Left colon (tissue), 2 donors: ENCODE data around the gene ARF4. TPM values are rescaled to one million over a fixed set of nuclear protein-coding genes. Genes with fewer than 3 reads are reported as not detected.

Experiments used
- ATAC-seq: fragments of 200-7000 bp; cut with Tn5 transposase; one replicate; pipeline ENCODE4 v1.9.1; 2020; ENCODE audit warnings: mild to moderate bottlenecking, moderate library complexity
- DNase-seq, 2 donors: peaks; one replicate each; pipeline ENCODE4 v3.0.0-alpha.2; 2020
- intact Hi-C, 2 donors: fragments of 100-400 bp; cut with DNase I in 1 of 2; cut with micrococcal nuclease in 1 of 2; formaldehyde crosslinking; loops; one replicate each; pipeline versions ENCODE4 v1.11.2 to v1.14.0; 2022; cut with DNase I, micrococcal nuclease
- total RNA-seq, 2 donors: library from RNA; stranded (reverse); fragmentation: NEBNext Ultra II Directional; extraction: Animal tissue kit (Norgen Biotek cat#: 25700); gene quantifications; one replicate each; pipeline ENCODE4 v1.2.1, GENCODE V29; 2021
- donor health status: DM: no; HTN: no; CAD: no.
- donor health status: DM: yes; HTN: yes; CAD: no.

Gene ARF4
- total RNA-seq, 2 donors from 2014 or later: 148 to 159 TPM

GRCh38 chr3:57586778-57587177, 10.4 kb downstream of the ARF4 start:
- DNase-seq (no peak), ATAC-seq (no peak)
- intact Hi-C loops: no loop called here

DNA sequence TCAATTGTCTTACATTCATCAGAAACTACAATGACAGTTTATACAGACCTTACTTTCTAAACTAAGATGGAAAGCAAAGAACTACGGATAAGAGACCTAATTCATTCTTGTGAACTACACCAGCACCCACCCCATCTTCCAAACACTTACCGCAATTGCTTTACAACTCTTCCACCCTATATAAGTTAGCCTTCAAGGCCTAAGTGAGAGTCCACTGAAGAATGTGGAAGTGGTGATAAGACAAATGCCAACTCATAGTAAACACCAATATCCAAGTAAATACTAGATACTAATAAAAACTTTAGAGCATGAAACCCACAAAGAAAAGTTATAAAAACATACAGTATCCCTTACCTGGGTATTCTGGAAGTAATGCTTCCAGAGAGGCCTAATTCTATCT, 13.6 kb downstream of the ARF4 start:
- intact Hi-C loops: no loop called here
- peak; percentile 77 for ATAC-seq

DNA sequence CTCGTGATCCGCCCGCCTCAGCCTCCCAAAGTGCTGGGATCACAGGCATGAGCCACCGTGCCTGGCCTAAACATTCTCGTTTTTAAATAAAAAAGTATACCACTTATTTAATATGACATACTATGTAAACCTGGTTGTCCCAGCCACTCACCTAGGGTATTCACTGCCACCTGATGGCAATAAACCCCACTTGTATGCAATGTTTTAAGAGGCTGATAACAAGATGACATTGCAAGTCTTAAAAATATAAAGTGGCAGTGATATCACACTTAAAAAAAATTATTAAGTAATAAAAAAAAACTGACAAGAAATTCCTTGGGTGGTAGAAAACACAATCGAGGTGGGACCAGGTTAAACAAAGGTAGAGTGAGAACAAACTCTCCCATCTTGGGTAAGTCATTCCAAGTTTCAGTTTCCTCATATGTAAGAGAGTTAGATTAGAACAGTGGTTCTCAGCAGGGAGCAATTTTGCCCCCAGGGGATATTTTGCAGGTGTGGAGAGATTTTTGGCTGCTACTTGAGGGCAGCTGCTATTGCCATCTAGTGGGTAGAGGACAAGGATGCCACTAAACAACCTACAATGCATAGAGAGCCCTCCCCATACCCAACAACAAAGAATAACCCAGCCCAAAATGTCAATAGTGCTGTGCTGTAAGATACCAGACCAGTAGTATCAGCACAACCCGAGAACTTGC, 14.5 kb downstream of the ARF4 start:
- intact Hi-C loops: no loop called here
- ATAC-seq: peak; percentile 72

More for the DNA sequence above, 13.6 kb downstream of the ARF4 start:
- DNase-seq: no peak

DNA sequence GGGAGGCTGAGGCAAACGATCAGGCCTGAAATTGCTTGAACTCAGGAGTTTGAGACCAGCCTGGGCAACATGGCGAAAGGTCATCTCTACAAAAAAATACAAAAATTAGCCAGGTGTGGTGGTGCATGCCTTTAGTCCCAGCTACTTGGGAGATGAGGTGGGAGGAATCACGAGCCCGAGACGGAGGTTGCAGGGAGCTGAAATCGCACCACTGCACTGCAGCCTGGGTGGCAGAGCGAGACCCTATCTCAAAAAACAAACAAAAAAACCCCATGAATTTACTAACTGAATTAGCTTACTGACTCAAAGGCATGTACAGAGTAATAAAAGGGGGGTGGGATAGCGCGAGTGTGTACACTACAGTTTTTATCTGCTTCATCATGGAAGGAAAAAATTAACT, 19.3 kb downstream of the ARF4 start:
- intact Hi-C loops: no loop called here
- no peak for DNase-seq

More for the DNA sequence above, 14.5 kb downstream of the ARF4 start:
- no peak for DNase-seq

GRCh38 chr3:57575966-57576626, 21.0 kb downstream of the ARF4 start:
- intact Hi-C loops: no loop called here
- DNase-seq: no peak
- ATAC-seq: no peak

More for the DNA sequence above, 19.3 kb downstream of the ARF4 start:
- no peak for ATAC-seq

GRCh38 chr3:57572096-57572495, 25.0 kb downstream of the ARF4 start:
- ATAC-seq (peak; percentile 28), DNase-seq (no peak)
- intact Hi-C loops: no loop called here

GRCh38 chr3:57570878-57571277, 26.3 kb downstream of the ARF4 start:
- intact Hi-C loops: no loop called here
- ATAC-seq: no peak
- no peak for DNase-seq

DNA sequence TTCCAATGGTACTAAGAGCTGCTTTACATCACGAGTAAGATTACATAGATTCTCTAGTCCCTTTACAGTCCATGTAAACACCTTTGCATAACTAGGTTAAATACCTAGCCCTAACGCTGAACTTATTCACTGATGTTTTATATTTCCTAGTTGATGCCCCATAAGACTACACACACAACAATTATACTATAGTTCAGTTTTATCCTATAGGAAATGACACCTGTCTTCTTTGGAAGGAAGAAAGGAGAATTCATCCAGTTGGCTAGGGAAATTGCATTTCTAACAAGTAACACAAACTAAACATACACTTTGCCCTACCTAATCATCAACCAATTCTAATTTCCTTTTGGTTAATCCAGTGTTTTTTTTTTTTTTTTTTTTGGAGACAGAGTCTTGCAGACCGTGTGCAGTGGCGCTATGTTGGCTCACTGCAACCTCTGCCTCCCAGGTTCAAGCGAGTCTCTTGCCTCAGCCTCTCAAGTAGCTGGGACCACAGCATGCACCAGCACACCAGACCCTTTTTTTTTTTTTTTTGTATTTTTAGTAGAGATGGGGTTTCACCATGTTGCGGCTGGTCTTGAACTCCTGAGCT, 27.2 kb downstream of the ARF4 start:
- intact Hi-C loops: no loop called here
- ATAC-seq: no peak
- no peak for DNase-seq

- DNase-seq (no peak), ATAC-seq (no peak)
- intact Hi-C loops: no loop called here
These were observed 37.6 kb downstream of the ARF4 start for GRCh38 chr3:57559526-57559925.

- intact Hi-C loops: no loop called here
- ATAC-seq (peak; percentile 28), DNase-seq (peak in 1 of 2 donors; percentile 30)
These were observed 40.0 kb downstream of the ARF4 start for GRCh38 chr3:57557085-57557537.

- peak; percentile 31 to 41 for DNase-seq
- peak; percentile 51 for ATAC-seq
- intact Hi-C loops: no loop called here
These were observed 40.6 kb downstream of the ARF4 start for GRCh38 chr3:57556459-57557084.

DNA sequence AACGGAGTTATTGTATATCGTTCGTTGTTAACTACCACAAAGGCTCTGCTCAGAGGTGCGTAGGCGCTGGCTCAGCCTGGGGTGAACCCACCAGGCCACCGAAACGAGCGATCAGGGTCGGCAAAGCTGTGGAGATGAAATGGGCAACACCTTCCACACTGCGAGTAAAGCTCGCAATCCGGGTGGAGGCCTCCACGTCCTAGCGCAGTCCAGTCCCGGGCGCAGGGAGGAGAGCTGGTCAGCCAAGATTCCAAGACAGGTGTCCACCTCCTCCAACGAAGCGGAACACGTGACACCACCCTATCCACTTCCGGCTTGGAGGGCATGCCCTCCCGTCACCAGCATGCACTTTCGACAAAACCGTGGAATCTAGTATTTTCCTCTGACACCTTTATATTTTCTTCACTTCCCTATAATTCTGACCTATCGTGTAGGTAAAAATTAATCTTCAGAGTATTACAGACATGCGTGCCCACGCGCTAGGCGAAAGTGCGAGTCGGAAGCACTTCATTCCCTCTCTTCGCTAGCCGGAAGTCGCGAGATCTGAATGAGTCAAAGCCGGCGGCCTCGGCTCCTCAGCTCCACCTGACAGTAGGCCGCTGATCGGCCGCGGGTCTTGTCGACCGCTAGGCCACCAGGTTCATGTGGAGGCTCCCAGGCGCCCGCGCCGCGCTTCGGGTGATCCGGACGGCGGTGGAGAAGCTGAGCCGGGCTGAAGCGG, 41.2 kb downstream of the ARF4 start, which contains the start of gene PDE12:
TSS of gene PDE12 (plus strand) at position 537 of the 721 bp plus-strand sequence. CDS start at position 643, 106 bp downstream.
- peak; percentile 89 for DNase-seq
- peak; percentile 90 for ATAC-seq
- intact Hi-C loops: no loop called here

GRCh38 chr3:57555306-57555705, 41.8 kb downstream of the ARF4 start:
- ATAC-seq (no peak), DNase-seq (peak in 1 of 2 donors; percentile 16)
- intact Hi-C loops: no loop called here

DNA sequence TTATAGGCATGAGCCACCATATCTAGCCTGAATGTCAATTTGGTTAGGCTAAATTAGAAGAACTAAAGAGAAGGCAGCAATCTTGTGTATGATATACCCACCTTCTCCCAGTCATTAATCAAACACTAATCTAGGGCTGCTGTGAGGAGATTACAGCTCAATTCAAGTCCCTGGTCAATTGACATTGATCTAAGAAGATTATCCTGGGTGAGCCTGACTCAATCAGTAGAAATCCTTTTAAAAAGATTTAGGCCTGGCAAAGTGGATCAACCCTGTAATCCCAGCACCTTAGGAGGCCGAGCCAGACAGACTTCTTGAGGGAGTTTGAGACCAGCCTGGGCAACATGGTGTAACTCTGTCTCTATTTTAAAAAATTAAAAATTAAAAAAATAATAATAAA, 50.5 kb downstream of the ARF4 start:
- intact Hi-C loops: no loop called here
- no peak for DNase-seq
- no peak for ATAC-seq

DNA sequence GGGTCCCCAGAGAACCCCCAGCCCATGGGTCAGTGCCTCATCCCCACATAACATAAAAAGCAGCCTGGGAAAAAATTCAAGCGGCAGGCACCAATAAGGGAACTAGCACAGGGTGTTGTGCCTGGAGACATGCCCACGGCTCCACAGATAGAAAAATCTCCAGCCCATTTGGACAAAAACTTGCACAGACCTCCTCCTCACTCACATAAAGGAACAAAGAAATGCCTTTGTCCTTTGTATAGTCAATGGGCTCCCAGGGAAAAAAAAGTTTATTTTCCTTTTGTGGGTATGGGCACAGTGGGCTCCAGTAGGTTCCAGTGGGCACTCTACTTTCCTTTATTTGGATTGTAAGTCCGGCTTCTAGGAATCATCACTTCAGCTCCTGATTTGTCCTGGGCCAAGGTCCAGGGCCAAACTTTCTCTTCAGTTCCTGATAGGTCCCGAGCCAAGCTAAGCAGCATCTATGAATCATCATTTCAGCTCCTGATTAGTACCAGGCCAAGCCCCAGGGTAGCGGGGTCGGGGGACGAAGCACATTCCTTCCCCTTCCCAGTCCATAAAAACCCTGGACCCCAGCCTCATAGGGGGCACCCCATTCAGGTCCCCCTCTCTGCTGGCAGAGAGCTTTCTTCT, 51.4 kb downstream of the ARF4 start:
- intact Hi-C loops: no loop called here
- ATAC-seq (no peak), DNase-seq (no peak)

DNA sequence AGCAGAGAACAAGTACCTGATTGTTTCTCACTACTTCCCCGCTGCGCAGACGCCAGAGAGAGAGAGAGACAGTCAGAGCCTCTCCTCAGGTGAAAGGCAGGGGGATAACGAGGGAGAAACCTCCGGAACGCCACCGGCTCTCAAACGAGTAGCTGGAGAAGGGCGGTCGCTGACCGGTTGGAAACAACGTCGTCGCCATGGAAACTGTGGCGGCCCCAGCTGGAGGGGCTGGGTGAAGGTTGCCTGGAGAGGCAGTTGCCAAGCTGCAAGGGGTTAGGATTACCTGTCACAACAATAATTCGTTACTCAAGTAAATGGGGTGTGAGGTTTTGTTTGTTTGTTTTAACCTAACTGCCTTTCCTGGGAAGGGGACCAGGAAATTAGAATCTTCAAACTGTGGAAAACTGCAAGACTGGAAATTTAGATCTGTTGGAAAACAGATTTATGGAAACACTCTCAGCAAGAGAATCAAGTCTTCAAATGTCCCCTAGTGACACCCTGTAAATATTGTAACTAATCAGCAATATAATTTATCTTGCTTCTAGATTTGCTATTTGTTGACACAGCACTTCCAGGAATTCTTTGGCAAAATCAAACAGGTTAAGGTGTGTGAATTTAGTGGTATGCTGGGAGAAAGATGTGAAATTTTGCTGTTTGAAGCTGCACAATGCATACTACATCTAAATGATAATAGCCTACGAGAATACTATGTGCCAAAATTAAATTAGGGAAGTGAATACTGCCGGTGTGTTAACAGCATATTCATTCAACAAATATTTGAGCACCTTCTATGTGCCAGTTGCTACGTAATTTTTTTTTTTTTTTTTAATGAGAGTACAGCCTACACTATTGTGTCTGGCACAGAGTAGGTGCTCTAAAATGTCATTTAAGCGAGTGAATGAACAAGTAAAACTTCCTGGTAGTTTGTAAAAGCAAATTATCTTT, 52.7 kb downstream of the ARF4 start, which contains the start of gene DNAH12:
TSS of gene DNAH12 (minus strand) at position 164 of the 945 bp plus-strand sequence. CDS start 1,474 bp downstream, outside the sequence.
- intact Hi-C loops: no loop called here
- DNase-seq: peak; percentile 30 to 38

DNA sequence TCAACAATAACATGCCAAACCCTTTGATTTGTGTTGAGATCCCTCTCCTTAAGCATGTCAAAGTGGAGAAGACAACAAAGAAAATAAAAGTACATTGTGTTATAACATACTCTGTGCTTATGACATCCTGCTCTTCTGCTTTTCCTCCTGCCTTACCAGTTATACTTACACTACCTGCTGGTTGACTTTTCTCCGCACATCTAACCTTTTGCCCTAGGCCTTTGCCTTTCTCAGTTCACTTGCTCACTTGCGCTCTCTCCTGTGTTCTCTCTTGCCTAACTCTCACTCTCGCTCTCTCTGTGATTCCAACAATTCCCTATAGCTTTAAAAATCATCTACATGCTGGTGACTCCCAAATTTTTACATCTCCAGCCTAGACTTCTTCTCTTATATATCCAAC, 58.7 kb downstream of the ARF4 start:
- intact Hi-C loops: no loop called here
- ATAC-seq: no peak
- DNase-seq: no peak

More for the DNA sequence above, 52.7 kb downstream of the ARF4 start, which contains the start of gene DNAH12:
- ATAC-seq: peak; percentile 70
